ENCODE results near the gene DCAF11.

Gene DCAF11

GRCh38 chr14:24160850-24161804 lies 46.5 kb downstream of the DCAF11 start, which contains the start of gene IRF9:
Gene IRF9 (plus strand): TSS chr14:24161265. CDS start chr14:24162145, 880 bp downstream.
- peak; percentile 94 for DNase-seq

GRCh38 chr14:24162093-24162492 lies 47.5 kb downstream of the DCAF11 start:
- DNase-seq = no peak

GRCh38 chr14:24164518-24164991 lies 50.0 kb downstream of the DCAF11 start:
- DNase-seq = no peak

GRCh38 chr14:24165785-24166184 lies 51.2 kb downstream of the DCAF11 start:
- DNase-seq = no peak

- DNase-seq = no peak
Measured at GRCh38 chr14:24167469-24168114, 53.0 kb downstream of the DCAF11 start.

GRCh38 chr14:24171422-24172260 lies 57.1 kb downstream of the DCAF11 start, which contains the start of gene REC8:
Gene REC8 (plus strand): TSS chr14:24172080. CDS start chr14:24172553, 473 bp downstream.
- peak; percentile 83 for DNase-seq

- DNase-seq = no peak
Measured at GRCh38 chr14:24172261-24172860, 57.8 kb downstream of the DCAF11 start.

GRCh38 chr14:24172871-24173281 lies 58.3 kb downstream of the DCAF11 start:
- DNase-seq = no peak

All from fibroblast of skin of abdomen (primary cell).